MCF 10A (cell line): ENCODE results near the gene SLC44A5. TPM values are rescaled to one million over a fixed set of nuclear protein-coding genes. Genes with fewer than 3 reads are reported as not detected.

Experiments used
- BruUV-seq: library from RNA; stranded (reverse); fragments of 400-500 nt; replicated peaks from 2 replicates; lab custom pipeline; 2021; lab: Mats Ljungman, UMichigan
- CTCF ChIA-PET: fragments of 300-600 bp; sonication (Branson Sonifier 250); formaldehyde crosslinking; extraction: SDS; loops from one replicate; lab custom pipeline; 2021; ENCODE audit warnings: antibody characterized with exemption, inconsistent platforms; lab: Yijun Ruan, JAX
- POLR2A ChIA-PET: fragments of 300-600, 350-650 bp; sonication (Branson Sonifier 250); formaldehyde crosslinking; extraction: SDS; loops from one replicate; lab custom pipeline; 2020; ENCODE audit warnings: antibody characterized with exemption, inconsistent platforms; lab: Yijun Ruan, JAX
- DNase-seq: peaks from one replicate; pipeline ENCODE4 v3.0.0-alpha.2; 2018; ENCODE audit not compliant: unreplicated experiment
- H3K27ac Mint-ChIP-seq: one replicate; pipeline ENCODE4 v1.8.0; 2022; ENCODE audit warnings: mild to moderate bottlenecking, low read depth, mixed read lengths; ENCODE audit not compliant: unreplicated experiment
- H3K27me3 Mint-ChIP-seq: one replicate; pipeline ENCODE4 v1.8.0; 2022; ENCODE audit warnings: mixed read lengths; ENCODE audit not compliant: insufficient read depth, unreplicated experiment
- H3K36me3 Mint-ChIP-seq: one replicate; pipeline ENCODE4 v1.8.0; 2022; ENCODE audit warnings: mild to moderate bottlenecking, moderate library complexity, mixed read lengths; ENCODE audit not compliant: insufficient read depth, unreplicated experiment
- H3K4me1 Mint-ChIP-seq: one replicate; pipeline ENCODE4 v1.8.0; 2022; ENCODE audit warnings: mixed read lengths; ENCODE audit not compliant: insufficient read depth, unreplicated experiment
- H3K4me3 Mint-ChIP-seq: one replicate; pipeline ENCODE4 v1.8.0; 2022; ENCODE audit warnings: mild to moderate bottlenecking, moderate library complexity, mixed read lengths; ENCODE audit not compliant: unreplicated experiment
- H3K9me3 Mint-ChIP-seq: one replicate; pipeline ENCODE4 v1.8.0; 2022; ENCODE audit warnings: mixed read lengths; ENCODE audit not compliant: unreplicated experiment
- intact Hi-C: fragments of 100-400 bp; cut with micrococcal nuclease; formaldehyde crosslinking; loops from 2 replicates; pipeline ENCODE4 v1.14.1; 2022
- total RNA-seq: library from RNA; stranded (reverse); gene quantifications from 2 replicates; pipeline ENCODE4 v1.2.3, GENCODE V29; 2022
- TF ChIP-seq, protein P1 (sequence below): fragments of 200-600 bp; IDR thresholded peaks from one replicate; pipeline ENCODE4 v1.8.0; 2022; ENCODE audit warnings: antibody characterized with exemption, mild to moderate bottlenecking; ENCODE audit not compliant: unreplicated experiment

The SLC44A5 gene
- total RNA-seq, 1 experiment from 2014 or later = 14.3 TPM

DNA sequence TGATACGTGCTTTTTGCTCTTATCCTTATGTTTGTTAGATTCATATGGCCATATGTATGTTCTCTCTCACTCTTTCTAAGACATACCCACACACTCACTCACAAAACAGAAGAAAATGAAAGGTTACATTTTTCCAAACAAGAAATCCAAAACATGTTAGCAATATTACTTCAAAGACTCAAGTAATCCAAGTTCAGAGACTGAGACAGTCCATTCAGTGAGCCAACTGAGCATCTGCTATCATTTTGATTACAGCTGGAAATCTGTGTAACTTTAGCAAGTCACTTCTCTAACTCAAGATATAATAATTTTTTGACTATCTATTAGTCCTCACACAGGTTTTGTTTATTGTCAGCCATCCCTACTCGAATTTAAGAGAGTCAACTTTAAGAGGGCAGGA lies 257.9 kb downstream of the SLC44A5 start:
- TF ChIP-seq, protein P1, sequence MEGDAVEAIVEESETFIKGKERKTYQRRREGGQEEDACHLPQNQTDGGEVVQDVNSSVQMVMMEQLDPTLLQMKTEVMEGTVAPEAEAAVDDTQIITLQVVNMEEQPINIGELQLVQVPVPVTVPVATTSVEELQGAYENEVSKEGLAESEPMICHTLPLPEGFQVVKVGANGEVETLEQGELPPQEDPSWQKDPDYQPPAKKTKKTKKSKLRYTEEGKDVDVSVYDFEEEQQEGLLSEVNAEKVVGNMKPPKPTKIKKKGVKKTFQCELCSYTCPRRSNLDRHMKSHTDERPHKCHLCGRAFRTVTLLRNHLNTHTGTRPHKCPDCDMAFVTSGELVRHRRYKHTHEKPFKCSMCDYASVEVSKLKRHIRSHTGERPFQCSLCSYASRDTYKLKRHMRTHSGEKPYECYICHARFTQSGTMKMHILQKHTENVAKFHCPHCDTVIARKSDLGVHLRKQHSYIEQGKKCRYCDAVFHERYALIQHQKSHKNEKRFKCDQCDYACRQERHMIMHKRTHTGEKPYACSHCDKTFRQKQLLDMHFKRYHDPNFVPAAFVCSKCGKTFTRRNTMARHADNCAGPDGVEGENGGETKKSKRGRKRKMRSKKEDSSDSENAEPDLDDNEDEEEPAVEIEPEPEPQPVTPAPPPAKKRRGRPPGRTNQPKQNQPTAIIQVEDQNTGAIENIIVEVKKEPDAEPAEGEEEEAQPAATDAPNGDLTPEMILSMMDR = no peak
- Mint-ChIP-seq H3K4me1 (no peaks in the 10 kb centered on the region), H3K4me3 (no peak overlapping the region), H3K36me3 (peaks cover 6% of the 10 kb centered on the region), H3K9me3 (no peaks in the 10 kb centered on the region), H3K27ac (no peak overlapping the region), H3K27me3 (no peaks in the 10 kb centered on the region)
- CTCF ChIA-PET = interaction anchor here (0.9 to 1.1 kb wide), 2 partner anchors 34 to 87 kb away, joined by 3 read pairs; no protein-coding TSS in a partner anchor
- DNase-seq = no peak
- POLR2A ChIA-PET = no interaction called here
- intact Hi-C loops = no loop called here
- no TSS peak for BruUV-seq

DNA sequence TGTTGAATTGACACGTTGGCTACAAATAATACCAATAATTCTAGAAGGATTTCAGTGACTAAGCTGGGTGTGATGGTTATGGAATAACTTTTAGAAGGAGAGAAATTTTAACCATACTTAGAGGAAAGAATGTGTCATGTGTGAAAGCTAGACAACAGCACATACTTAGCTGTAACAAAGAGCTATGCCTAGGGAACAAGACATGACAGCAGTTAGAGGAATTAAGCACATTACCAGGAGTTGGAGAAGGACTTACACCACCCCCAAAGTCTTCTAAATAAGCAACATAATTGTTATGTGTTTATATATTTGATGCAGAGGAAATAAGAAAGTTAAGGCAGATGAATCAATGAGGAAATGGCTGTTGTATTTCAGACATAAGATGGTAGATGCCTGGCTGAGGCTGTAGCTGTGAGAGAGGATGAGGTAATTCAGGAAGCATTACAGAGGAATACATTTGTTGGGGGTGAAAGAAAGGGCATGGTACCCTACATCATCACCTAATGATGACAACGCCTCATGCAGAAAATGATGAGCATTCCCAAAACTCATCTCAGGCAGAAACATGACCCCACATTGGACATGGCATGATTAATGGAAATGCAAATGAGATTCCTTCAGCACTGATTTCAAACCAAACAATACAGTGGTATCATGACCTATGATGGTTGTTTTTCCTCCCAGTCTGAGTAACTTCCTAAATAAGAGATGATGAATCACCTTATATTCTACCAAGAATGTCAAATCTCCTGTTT lies 265.2 kb downstream of the SLC44A5 start:
- ChIA-PET POLR2A (interaction anchor here (0.6 to 1.0 kb wide), 2 partner anchors 30 to 60 kb away, joined by 4 read pairs; no protein-coding TSS in a partner anchor), CTCF (interaction anchor here (0.7 kb wide), 1 partner anchor 74 kb away, joined by 3 read pairs; no protein-coding TSS in a partner anchor)
- Mint-ChIP-seq H3K27me3 (no peaks in the 10 kb centered on the region), H3K4me1 (peaks cover 15% of the 10 kb centered on the region), H3K36me3 (peaks cover 6% of the 10 kb centered on the region), H3K27ac (peak overlapping the region; percentile 43), H3K9me3 (no peaks in the 10 kb centered on the region), H3K4me3 (no peak overlapping the region)
- BruUV-seq = no TSS peak
- TF ChIP-seq, protein P1 = no peak
- DNase-seq = peak; percentile 35
- intact Hi-C loops = no loop called here

DNA sequence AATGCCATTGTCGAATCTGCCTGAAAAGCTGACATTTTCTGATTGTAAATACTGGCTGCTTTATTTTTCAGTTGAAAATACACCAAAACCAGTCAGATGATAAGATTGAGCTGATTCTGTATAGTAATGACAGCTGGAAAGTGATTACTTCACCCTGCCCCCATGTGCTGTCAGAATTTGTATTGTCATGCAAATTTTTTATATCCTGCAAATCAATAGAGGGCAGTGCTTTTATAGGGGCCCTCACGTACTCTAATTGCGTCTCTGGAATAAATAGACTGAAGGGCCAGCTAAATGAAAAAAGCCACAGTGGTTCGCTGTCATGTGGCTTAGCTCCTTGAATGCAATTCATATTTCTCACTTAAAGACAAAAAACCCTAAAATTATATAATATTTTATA lies 268.1 kb downstream of the SLC44A5 start:
- BruUV-seq = no TSS peak
- Mint-ChIP-seq H3K9me3 (no peaks in the 10 kb centered on the region), H3K4me3 (no peak overlapping the region), H3K27ac (no peak overlapping the region), H3K27me3 (no peaks in the 10 kb centered on the region), H3K4me1 (peaks cover 15% of the 10 kb centered on the region), H3K36me3 (peaks cover 13% of the 10 kb centered on the region)
- ChIA-PET CTCF (interaction anchor here (0.6 to 1.3 kb wide), 4 partner anchors 13 to 77 kb away, joined by 3 to 8 read pairs (median 5); no protein-coding TSS in a partner anchor), POLR2A (interaction anchor here (1.5 kb wide), 1 partner anchor 33 kb away, joined by 8 read pairs; no protein-coding TSS in a partner anchor)
- TF ChIP-seq, protein P1 = no peak
- DNase-seq = no peak
- intact Hi-C loops = no loop called here

DNA sequence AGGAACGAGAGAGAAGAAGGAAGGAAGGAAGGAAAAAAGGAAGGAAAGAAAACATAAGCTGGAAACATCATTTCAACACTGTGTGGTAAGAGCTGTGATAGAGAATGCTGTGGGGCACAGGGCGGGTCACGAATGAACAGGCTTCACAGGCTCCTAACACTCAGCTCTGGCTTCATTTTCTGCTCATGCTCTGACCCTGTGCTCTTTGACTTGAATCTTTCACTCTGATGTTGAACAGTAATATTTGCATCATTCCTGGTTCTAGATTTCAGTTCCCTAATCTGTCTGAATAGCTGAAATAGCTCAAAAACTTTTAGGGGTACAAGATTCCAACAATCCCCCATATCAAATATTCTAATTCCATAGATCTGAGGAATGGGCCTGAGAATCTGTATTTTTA lies 269.4 kb downstream of the SLC44A5 start:
- no peaks in the 10 kb centered on the region for H3K27me3 Mint-ChIP-seq
- POLR2A ChIA-PET = interaction anchor here (0.8 kb wide), 1 partner anchor 33 kb away, joined by 5 read pairs; no protein-coding TSS in a partner anchor
- CTCF ChIA-PET = interaction anchor here (0.7 to 1.0 kb wide), 3 partner anchors 24 to 76 kb away, joined by 3 read pairs; no protein-coding TSS in a partner anchor
- TF ChIP-seq, protein P1 = no peak
- H3K9me3 Mint-ChIP-seq = no peaks in the 10 kb centered on the region
- no peak for DNase-seq
- BruUV-seq = no TSS peak
- intact Hi-C loops = no loop called here
- H3K4me3 Mint-ChIP-seq = no peak overlapping the region
- peaks cover 15% of the 10 kb centered on the region for H3K4me1 Mint-ChIP-seq
- H3K27ac Mint-ChIP-seq = no peak overlapping the region
- peaks cover 22% of the 10 kb centered on the region for H3K36me3 Mint-ChIP-seq
